ENCODE data around the gene FYN. TPM values are rescaled to one million over a fixed set of nuclear protein-coding genes. Genes with fewer than 3 reads are reported as not detected.

The FYN gene
- total RNA-seq, 1 experiment from 2014 or later = 18.5 TPM

DNA sequence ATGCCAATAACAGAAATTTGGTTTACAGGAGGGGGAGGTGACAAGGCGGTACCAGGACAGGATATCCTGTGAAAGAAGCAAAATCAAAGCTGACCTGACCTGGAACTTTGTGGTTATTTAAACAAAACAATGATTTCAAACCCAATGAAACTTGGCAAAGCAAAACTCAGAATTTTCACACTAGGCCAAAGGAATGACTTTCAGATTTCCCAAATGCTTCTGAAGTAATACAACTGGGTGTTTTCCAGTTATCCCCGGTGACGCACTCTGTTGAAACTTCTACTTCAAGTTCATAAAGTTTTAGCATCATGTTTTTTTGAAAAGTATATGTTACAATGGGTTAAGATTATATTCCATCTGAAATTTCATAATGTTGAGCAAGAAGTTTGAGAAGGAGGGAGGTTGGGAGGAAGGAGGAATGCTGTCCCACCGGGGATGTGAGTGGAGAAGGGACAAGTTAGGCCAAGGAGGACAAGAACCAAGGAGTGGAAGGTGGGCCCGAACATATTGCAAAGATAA is 189.4 kb downstream of the FYN start:
- Histone ChIP-seq H3K4me2 (ENCODE audit: low read length) (no peak overlapping the region), H3K4me3 (replicated peaks in 1 of 2; ENCODE audit: low read depth in 1 of 2, low read length in 2 of 2) (no peak overlapping the region), H3K9ac (ENCODE audit: low read length) (no peak overlapping the region), H3K9me2 (ENCODE audit: insufficient read depth) (no peaks in the 10 kb centered on the region), H3K79me2 (ENCODE audit: insufficient read depth, low read length) (no peaks in the 10 kb centered on the region), H3K4me1 (ENCODE audit: control insufficient read depth in 1 of 2, insufficient read depth in 2 of 2, low read length in 2 of 2) (no peaks in the 10 kb centered on the region), H3K27me3 (ENCODE audit: insufficient read depth, low read length) (no peaks in the 10 kb centered on the region), H3K27ac (ENCODE audit: low read depth, low read length) (no peak overlapping the region), H2AFZ (ENCODE audit: low read depth, low read length, poor library complexity, severe bottlenecking) (no peak overlapping the region), H3K9me3 (ENCODE audit: control insufficient read depth in 1 of 2, insufficient read depth in 1 of 2, low read depth in 1 of 2, low read length in 2 of 2) (no peaks in the 10 kb centered on the region), H4K20me1 (ENCODE audit: insufficient read depth) (no peaks in the 10 kb centered on the region), H3K36me3 (ENCODE audit: control insufficient read depth in 1 of 2, insufficient read depth in 2 of 2, low read length in 2 of 2) (no peaks in the 10 kb centered on the region)
- RAD21 ChIA-PET (ENCODE audit: low non-redundant PET in 1 of 2, low total read pairs in 2 of 2, uncharacterized antibody in 2 of 2, unreplicated experiment in 2 of 2) = no interaction called here
- ATAC-seq = no peak
- no peak for DNase-seq (ENCODE audit: low read depth, low spot score)
- no peak for TF ChIP-seq FOSL1 (IDR thresholded peaks at IDR 0.05; ENCODE audit: low read depth)
- POLR2A ChIA-PET = no interaction called here
- no TSS peak for BruUV-seq (replicated peaks)
- intact Hi-C loops (cut with micrococcal nuclease) = no loop called here
- CTCF ChIA-PET = no interaction called here

DNA sequence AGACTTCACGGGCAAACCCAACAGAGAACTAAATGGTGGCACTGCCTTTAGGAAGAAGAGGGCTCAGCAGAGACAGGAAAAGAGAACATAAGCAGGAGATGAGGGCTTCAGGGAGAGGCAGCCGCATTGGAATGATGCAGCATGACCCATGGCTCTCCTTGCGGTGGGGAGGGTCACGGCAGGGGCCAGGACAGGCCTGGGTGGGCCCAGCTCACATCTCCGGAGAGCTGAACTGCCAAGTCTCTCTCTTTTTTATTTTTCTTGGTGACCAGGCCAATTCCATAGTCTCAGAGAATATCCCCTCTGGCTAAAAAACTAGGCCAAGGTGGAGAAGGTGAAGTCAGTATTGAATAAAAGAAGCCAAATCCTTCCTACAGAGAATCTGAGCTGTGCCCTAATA is 190.1 kb downstream of the FYN start:
- Histone ChIP-seq H3K79me2 (ENCODE audit: insufficient read depth, low read length) (no peaks in the 10 kb centered on the region), H3K27me3 (ENCODE audit: insufficient read depth, low read length) (no peaks in the 10 kb centered on the region), H3K9ac (ENCODE audit: low read length) (no peak overlapping the region), H3K4me3 (replicated peaks in 1 of 2; ENCODE audit: low read depth in 1 of 2, low read length in 2 of 2) (no peak overlapping the region), H3K4me1 (ENCODE audit: control insufficient read depth in 1 of 2, insufficient read depth in 2 of 2, low read length in 2 of 2) (no peaks in the 10 kb centered on the region), H3K9me2 (ENCODE audit: insufficient read depth) (no peaks in the 10 kb centered on the region), H3K36me3 (ENCODE audit: control insufficient read depth in 1 of 2, insufficient read depth in 2 of 2, low read length in 2 of 2) (no peaks in the 10 kb centered on the region), H3K9me3 (ENCODE audit: control insufficient read depth in 1 of 2, insufficient read depth in 1 of 2, low read depth in 1 of 2, low read length in 2 of 2) (no peaks in the 10 kb centered on the region), H2AFZ (ENCODE audit: low read depth, low read length, poor library complexity, severe bottlenecking) (no peak overlapping the region), H4K20me1 (ENCODE audit: insufficient read depth) (no peaks in the 10 kb centered on the region), H3K4me2 (ENCODE audit: low read length) (no peak overlapping the region), H3K27ac (ENCODE audit: low read depth, low read length) (no peak overlapping the region)
- intact Hi-C loops (cut with micrococcal nuclease) = no loop called here
- DNase-seq (ENCODE audit: low read depth, low spot score) (no peak), ATAC-seq (no peak)
- CTCF ChIA-PET = no interaction called here
- BruUV-seq (replicated peaks) = no TSS peak
- RAD21 ChIA-PET (ENCODE audit: low non-redundant PET in 1 of 2, low total read pairs in 2 of 2, uncharacterized antibody in 2 of 2, unreplicated experiment in 2 of 2) = no interaction called here
- POLR2A ChIA-PET = no interaction called here
- TF ChIP-seq POLR2A (IDR thresholded peaks at IDR 0.05; ENCODE audit: borderline replicate concordance, extremely low read depth, insufficient read depth, insufficient read length) = no peak
- TF ChIP-seq TCF7L2 (IDR thresholded peaks at IDR 0.05; ENCODE audit: borderline replicate concordance, extremely low read depth, insufficient read depth, insufficient read length) = no peak
- no peak for TF ChIP-seq POLR2AphosphoS5 (IDR thresholded peaks at IDR 0.05; ENCODE audit: low read depth, low read length)
- no peak for TF ChIP-seq FOSL1 (IDR thresholded peaks at IDR 0.05; ENCODE audit: low read depth)
- TF ChIP-seq EGR1 (IDR thresholded peaks at IDR 0.05; ENCODE audit: low read depth) = no peak
- TF ChIP-seq RAD21 (IDR thresholded peaks at IDR 0.05; ENCODE audit: low read depth) = no peak
- no peak for TF ChIP-seq SP1 (IDR thresholded peaks at IDR 0.05; ENCODE audit: low read depth)
- TF ChIP-seq EZH2phosphoT487 (IDR thresholded peaks at IDR 0.05; ENCODE audit: borderline replicate concordance) = no peak
- TF ChIP-seq, protein P1, sequence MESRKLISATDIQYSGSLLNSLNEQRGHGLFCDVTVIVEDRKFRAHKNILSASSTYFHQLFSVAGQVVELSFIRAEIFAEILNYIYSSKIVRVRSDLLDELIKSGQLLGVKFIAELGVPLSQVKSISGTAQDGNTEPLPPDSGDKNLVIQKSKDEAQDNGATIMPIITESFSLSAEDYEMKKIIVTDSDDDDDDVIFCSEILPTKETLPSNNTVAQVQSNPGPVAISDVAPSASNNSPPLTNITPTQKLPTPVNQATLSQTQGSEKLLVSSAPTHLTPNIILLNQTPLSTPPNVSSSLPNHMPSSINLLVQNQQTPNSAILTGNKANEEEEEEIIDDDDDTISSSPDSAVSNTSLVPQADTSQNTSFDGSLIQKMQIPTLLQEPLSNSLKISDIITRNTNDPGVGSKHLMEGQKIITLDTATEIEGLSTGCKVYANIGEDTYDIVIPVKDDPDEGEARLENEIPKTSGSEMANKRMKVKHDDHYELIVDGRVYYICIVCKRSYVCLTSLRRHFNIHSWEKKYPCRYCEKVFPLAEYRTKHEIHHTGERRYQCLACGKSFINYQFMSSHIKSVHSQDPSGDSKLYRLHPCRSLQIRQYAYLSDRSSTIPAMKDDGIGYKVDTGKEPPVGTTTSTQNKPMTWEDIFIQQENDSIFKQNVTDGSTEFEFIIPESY (IDR thresholded peaks at IDR 0.05; ENCODE audit: extremely low read depth, insufficient replicate concordance, low read length) = no peak
- TF ChIP-seq ELF1 (IDR thresholded peaks at IDR 0.05; ENCODE audit: borderline replicate concordance, low read depth) = no peak
- TF ChIP-seq, protein P2, sequence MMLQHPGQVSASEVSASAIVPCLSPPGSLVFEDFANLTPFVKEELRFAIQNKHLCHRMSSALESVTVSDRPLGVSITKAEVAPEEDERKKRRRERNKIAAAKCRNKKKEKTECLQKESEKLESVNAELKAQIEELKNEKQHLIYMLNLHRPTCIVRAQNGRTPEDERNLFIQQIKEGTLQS (IDR thresholded peaks at IDR 0.05) = no peak
- TF ChIP-seq, protein P3, sequence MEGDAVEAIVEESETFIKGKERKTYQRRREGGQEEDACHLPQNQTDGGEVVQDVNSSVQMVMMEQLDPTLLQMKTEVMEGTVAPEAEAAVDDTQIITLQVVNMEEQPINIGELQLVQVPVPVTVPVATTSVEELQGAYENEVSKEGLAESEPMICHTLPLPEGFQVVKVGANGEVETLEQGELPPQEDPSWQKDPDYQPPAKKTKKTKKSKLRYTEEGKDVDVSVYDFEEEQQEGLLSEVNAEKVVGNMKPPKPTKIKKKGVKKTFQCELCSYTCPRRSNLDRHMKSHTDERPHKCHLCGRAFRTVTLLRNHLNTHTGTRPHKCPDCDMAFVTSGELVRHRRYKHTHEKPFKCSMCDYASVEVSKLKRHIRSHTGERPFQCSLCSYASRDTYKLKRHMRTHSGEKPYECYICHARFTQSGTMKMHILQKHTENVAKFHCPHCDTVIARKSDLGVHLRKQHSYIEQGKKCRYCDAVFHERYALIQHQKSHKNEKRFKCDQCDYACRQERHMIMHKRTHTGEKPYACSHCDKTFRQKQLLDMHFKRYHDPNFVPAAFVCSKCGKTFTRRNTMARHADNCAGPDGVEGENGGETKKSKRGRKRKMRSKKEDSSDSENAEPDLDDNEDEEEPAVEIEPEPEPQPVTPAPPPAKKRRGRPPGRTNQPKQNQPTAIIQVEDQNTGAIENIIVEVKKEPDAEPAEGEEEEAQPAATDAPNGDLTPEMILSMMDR (IDR thresholded peaks at IDR 0.05 in 2 of 3, conservative IDR thresholded peaks at IDR 0.05 in 1 of 3; ENCODE audit: borderline replicate concordance in 1 of 3, insufficient read depth in 1 of 3, low read depth in 2 of 3, low read length in 2 of 3) = no peak
- TF ChIP-seq ZFX (IDR thresholded peaks at IDR 0.05) = no peak
- no peak for TF ChIP-seq SIN3A (IDR thresholded peaks at IDR 0.05; ENCODE audit: low read depth)
- TF ChIP-seq ZNF274 (IDR thresholded peaks at IDR 0.05; ENCODE audit: low read depth, low read length) = no peak
- no peak for TF ChIP-seq CEBPB (IDR thresholded peaks at IDR 0.05; ENCODE audit: low read depth)
- TF ChIP-seq, protein P4, sequence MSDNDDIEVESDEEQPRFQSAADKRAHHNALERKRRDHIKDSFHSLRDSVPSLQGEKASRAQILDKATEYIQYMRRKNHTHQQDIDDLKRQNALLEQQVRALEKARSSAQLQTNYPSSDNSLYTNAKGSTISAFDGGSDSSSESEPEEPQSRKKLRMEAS (IDR thresholded peaks at IDR 0.05) = no peak
